SU-DHL-6 (cell line): ENCODE data around the gene TOGARAM2.

ENCODE experiments used
- H2AFZ ChIP-seq: fragments of 200-600 bp; sonication (generic); 2 replicates; pipeline ENCODE4 v1.6.1; 2014; ENCODE audit warnings: low read depth, mild to moderate bottlenecking, moderate library complexity, mixed read lengths, antibody characterized with exemption, low read length; ENCODE audit not compliant: severe bottlenecking
- H3F3A ChIP-seq: fragments of 200-600 bp; shearing (Covaris generic); 2 replicates; pipeline ENCODE4 v1.6.0; 2016; ENCODE audit warnings: antibody characterized with exemption, mild to moderate bottlenecking; ENCODE audit not compliant: insufficient read depth
- H3K27ac ChIP-seq: fragments of 200-600 bp; sonication (generic); 2 replicates; pipeline ENCODE4 v1.5.1; 2016; ENCODE audit warnings: low read depth, mild to moderate bottlenecking, low read length, moderate library complexity, mixed read lengths
- H3K27me3 ChIP-seq: fragments of 200-600 bp; sonication (generic), shearing (Covaris generic); 2 replicates; pipeline ENCODE4 v1.6.0; 2014; ENCODE audit warnings: mild to moderate bottlenecking, low read length
- H3K36me3 ChIP-seq: fragments of 200-600 bp; sonication (generic); 2 replicates; pipeline ENCODE4 v1.6.1; 2014; ENCODE audit warnings: mild to moderate bottlenecking, low read length, mixed read lengths
- H3K4me2 ChIP-seq: fragments of 300-600, 200-600 bp; shearing (Covaris generic), sonication (generic); 2 replicates; pipeline ENCODE4 v1.6.0; 2014; ENCODE audit warnings: low read length, low read depth, mild to moderate bottlenecking; ENCODE audit not compliant: poor library complexity, severe bottlenecking
- H3K4me3 ChIP-seq: fragments of 200-600 bp; sonication (generic); 2 replicates; pipeline ENCODE4 v1.5.1; 2014; ENCODE audit warnings: antibody characterized with exemption, low read length, mild to moderate bottlenecking, mixed read lengths; ENCODE audit not compliant: insufficient read depth, poor library complexity, severe bottlenecking
- H3K79me2 ChIP-seq: fragments of 200-600 bp; sonication (generic); 2 replicates; pipeline ENCODE4 v1.6.1; 2014; ENCODE audit warnings: mild to moderate bottlenecking, low read length, moderate library complexity; ENCODE audit not compliant: insufficient read depth
- H3K9ac ChIP-seq: fragments of 200-600 bp; sonication (generic); 2 replicates; pipeline ENCODE4 v1.7.0; 2014; ENCODE audit warnings: mild to moderate bottlenecking, low read length
- H3K9me2 ChIP-seq: fragments of 200-600 bp; sonication (generic); replicated peaks from 2 replicates; pipeline ENCODE4 v1.6.1; 2014; ENCODE audit warnings: low read length; ENCODE audit not compliant: insufficient read depth
- H3K9me3 ChIP-seq: fragments of 200-600 bp; sonication (generic); 2 replicates; pipeline ENCODE4 v1.6.1; 2014; ENCODE audit warnings: low read length, mixed read lengths; ENCODE audit not compliant: insufficient read depth
- H4K20me1 ChIP-seq: fragments of 200-600 bp; sonication (generic); 2 replicates; pipeline ENCODE4 v1.6.1; 2014; ENCODE audit warnings: low read depth, mild to moderate bottlenecking, antibody characterized with exemption, low read length, moderate library complexity, mixed read lengths
- EZH2phosphoT487 ChIP-seq: fragments of 200-600 bp; sonication (generic), shearing (Covaris generic); conservative IDR thresholded peaks from 2 replicates; pipeline ENCODE4 v1.6.1; 2018; ENCODE audit warnings: mild to moderate bottlenecking, antibody characterized with exemption, low read length, moderate library complexity, mixed read lengths
- TF ChIP-seq, protein P1 (sequence below): fragments of 200-600 bp; sonication (generic); IDR thresholded peaks from one replicate; pipeline ENCODE4 v1.5.1; 2017; ENCODE audit warnings: antibody characterized with exemption, mild to moderate bottlenecking, low read length, moderate library complexity; ENCODE audit not compliant: insufficient read depth, poor library complexity, severe bottlenecking

TOGARAM2 gene

DNA sequence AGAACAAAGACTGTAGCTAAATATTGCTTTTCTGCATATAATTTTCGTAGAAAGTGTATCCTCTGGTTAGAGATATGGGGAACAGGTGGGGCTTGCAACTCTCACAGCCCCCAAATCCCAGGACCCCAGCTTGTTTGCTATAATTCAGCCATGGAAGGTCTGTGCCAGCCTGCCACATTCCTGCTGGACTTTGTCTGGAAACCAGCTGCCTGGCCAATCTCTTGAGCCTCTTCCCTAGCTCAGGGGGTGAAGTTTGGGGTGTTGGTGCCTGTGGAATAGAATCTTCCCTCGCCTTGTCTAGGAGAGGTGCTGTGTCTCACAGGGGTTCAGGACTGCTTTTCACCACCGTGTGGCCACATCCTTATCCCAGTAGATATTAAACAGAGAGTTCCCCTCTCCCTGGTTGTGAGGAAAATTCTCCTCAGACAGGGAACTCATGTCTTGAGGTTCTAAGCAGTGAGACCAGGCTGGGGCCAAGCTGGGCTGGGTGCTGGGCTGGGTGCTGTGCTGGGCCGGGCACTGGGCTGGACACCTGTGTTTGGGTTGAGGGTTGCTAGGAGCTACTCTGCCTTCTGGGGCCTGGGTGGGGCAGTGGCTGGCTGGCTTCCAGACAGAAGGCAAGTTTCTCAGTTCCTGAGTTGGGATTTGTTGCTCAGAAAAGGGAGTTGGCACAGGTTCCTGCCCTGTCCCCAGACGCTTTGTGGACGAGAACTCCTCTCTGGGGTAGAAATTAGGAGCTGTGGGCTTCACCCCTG lies 12.3 kb downstream of the TOGARAM2 start:
- TF ChIP-seq, protein P1, sequence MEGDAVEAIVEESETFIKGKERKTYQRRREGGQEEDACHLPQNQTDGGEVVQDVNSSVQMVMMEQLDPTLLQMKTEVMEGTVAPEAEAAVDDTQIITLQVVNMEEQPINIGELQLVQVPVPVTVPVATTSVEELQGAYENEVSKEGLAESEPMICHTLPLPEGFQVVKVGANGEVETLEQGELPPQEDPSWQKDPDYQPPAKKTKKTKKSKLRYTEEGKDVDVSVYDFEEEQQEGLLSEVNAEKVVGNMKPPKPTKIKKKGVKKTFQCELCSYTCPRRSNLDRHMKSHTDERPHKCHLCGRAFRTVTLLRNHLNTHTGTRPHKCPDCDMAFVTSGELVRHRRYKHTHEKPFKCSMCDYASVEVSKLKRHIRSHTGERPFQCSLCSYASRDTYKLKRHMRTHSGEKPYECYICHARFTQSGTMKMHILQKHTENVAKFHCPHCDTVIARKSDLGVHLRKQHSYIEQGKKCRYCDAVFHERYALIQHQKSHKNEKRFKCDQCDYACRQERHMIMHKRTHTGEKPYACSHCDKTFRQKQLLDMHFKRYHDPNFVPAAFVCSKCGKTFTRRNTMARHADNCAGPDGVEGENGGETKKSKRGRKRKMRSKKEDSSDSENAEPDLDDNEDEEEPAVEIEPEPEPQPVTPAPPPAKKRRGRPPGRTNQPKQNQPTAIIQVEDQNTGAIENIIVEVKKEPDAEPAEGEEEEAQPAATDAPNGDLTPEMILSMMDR: no peak
- TF ChIP-seq EZH2phosphoT487: no peak
- H3K27ac ChIP-seq: no peak overlapping the region

DNA sequence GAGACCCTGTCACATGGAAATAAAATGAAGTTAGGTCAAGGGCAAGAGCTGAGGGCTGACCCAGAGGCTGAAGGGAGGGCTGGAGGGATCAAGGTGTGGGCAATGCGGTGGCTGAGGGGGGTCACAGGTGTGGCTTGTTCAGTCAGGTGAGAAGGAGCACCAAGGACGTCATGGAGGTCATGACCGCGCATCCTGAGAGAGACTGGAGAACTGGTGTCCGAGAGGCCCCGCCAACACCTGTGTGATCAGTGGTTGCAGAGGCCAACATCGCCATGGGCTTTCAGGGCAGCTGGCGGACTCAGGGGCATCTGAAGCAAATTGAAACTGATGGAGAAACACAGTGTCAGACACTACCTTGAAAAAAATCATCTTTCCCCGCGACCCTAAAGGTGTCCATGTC lies 13.0 kb downstream of the TOGARAM2 start:
- Histone ChIP-seq H4K20me1 (no peaks in the 10 kb centered on the region), H3K36me3 (no peaks in the 10 kb centered on the region), H3K79me2 (no peaks in the 10 kb centered on the region), H3K9me2 (no peaks in the 10 kb centered on the region), H3K9ac (no peak overlapping the region), H3K4me2 (no peak overlapping the region), H3F3A (no peaks in the 10 kb centered on the region), H3K9me3 (no peaks in the 10 kb centered on the region), H2AFZ (no peak overlapping the region), H3K27me3 (no peaks in the 10 kb centered on the region), H3K27ac (no peak overlapping the region), H3K4me3 (no peak overlapping the region)
- TF ChIP-seq, protein P1: no peak
- TF ChIP-seq EZH2phosphoT487: no peak

More for the DNA sequence above, 12.3 kb downstream of the TOGARAM2 start:
- Histone ChIP-seq H3K79me2 (no peaks in the 10 kb centered on the region), H2AFZ (no peak overlapping the region), H3K4me2 (no peak overlapping the region), H3K9me2 (no peaks in the 10 kb centered on the region), H4K20me1 (no peaks in the 10 kb centered on the region), H3K36me3 (no peaks in the 10 kb centered on the region), H3F3A (no peaks in the 10 kb centered on the region), H3K27me3 (no peaks in the 10 kb centered on the region), H3K9me3 (no peaks in the 10 kb centered on the region), H3K4me3 (no peak overlapping the region), H3K9ac (no peak overlapping the region)

DNA sequence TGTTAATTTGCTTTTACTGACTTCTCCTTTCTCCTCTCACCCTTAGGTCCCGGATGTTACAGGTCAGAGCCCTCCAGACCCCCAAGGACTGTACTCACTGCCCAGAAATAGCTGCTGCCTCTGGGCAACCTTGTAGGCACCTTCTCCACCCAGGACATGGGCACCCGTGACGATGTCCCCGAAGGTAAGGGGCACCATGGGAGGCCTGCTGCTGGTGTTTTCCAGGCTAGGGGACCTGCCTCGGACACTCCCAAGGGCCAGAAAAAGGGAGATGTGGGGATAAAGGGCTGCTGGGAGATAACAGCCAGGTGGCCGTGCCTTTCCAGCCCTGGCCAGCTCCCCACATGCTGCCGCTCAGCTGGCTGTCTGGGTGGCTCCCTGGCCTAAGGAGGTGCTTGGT lies 13.6 kb downstream of the TOGARAM2 start:
- Histone ChIP-seq H3K4me2 (no peak overlapping the region), H3K9me3 (no peaks in the 10 kb centered on the region), H3K4me3 (no peak overlapping the region), H3K79me2 (no peaks in the 10 kb centered on the region), H3K9ac (no peak overlapping the region), H2AFZ (no peak overlapping the region), H3F3A (no peaks in the 10 kb centered on the region), H3K27me3 (no peaks in the 10 kb centered on the region), H3K36me3 (no peaks in the 10 kb centered on the region), H3K27ac (no peak overlapping the region), H3K9me2 (no peaks in the 10 kb centered on the region), H4K20me1 (no peaks in the 10 kb centered on the region)
- TF ChIP-seq, protein P1: no peak
- no peak for TF ChIP-seq EZH2phosphoT487
